ENCODE results near the gene CCDC71. TPM values are rescaled to one million over a fixed set of nuclear protein-coding genes. Genes with fewer than 3 reads are reported as not detected.

Gene CCDC71
- total RNA-seq, 6 donors from 2014 or later = 20.7 to 31.6 (median 26.0) TPM

- no peak for DNase-seq
- no peaks in the 10 kb centered on the region for H3K4me1 ChIP-seq
- WGBS, 2 donors = 78 to 87% methylated on average over 3 of the region's 3 CpGs
- TF ChIP-seq, protein P1, sequence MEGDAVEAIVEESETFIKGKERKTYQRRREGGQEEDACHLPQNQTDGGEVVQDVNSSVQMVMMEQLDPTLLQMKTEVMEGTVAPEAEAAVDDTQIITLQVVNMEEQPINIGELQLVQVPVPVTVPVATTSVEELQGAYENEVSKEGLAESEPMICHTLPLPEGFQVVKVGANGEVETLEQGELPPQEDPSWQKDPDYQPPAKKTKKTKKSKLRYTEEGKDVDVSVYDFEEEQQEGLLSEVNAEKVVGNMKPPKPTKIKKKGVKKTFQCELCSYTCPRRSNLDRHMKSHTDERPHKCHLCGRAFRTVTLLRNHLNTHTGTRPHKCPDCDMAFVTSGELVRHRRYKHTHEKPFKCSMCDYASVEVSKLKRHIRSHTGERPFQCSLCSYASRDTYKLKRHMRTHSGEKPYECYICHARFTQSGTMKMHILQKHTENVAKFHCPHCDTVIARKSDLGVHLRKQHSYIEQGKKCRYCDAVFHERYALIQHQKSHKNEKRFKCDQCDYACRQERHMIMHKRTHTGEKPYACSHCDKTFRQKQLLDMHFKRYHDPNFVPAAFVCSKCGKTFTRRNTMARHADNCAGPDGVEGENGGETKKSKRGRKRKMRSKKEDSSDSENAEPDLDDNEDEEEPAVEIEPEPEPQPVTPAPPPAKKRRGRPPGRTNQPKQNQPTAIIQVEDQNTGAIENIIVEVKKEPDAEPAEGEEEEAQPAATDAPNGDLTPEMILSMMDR (IDR thresholded peaks at IDR 0.05) = no peak
- TF ChIP-seq POLR2AphosphoS5 (IDR thresholded peaks at IDR 0.05) = no peak
- no peak for TF ChIP-seq EP300 (IDR thresholded peaks at IDR 0.05)
- H3K27ac ChIP-seq = no peak overlapping the region
- no peaks in the 10 kb centered on the region for H3K36me3 ChIP-seq
- H3K4me3 ChIP-seq = no peak overlapping the region
- no peak for ATAC-seq (ENCODE audit: low FRiP score in 2 of 2)
- H3K27me3 ChIP-seq = no peaks in the 10 kb centered on the region
- H3K9me3 ChIP-seq = no peaks in the 10 kb centered on the region
Measured at GRCh38 chr3:49153349-49153912, 12.7 kb downstream of the CCDC71 start.

- Histone ChIP-seq H3K4me1 (no peaks in the 10 kb centered on the region), H3K27me3 (no peaks in the 10 kb centered on the region), H3K9me3 (no peaks in the 10 kb centered on the region), H3K36me3 (no peaks in the 10 kb centered on the region), H3K4me3 (no peak overlapping the region), H3K27ac (no peak overlapping the region)
- no peak for DNase-seq
- ATAC-seq (ENCODE audit: low FRiP score in 2 of 2) = no peak
- WGBS, 2 donors = 87 to 100% methylated on average over 2 of the region's 2 CpGs
- TF ChIP-seq POLR2A (IDR thresholded peaks at IDR 0.05) = no peak
- TF ChIP-seq, protein P1 (IDR thresholded peaks at IDR 0.05) = no peak
- no peak for TF ChIP-seq EP300 (IDR thresholded peaks at IDR 0.05)
- TF ChIP-seq POLR2AphosphoS5 (IDR thresholded peaks at IDR 0.05) = no peak
Measured at GRCh38 chr3:49151610-49152009, 14.5 kb downstream of the CCDC71 start.

GRCh38 chr3:49148159-49148558 lies 18.0 kb downstream of the CCDC71 start:
- Histone ChIP-seq H3K4me1 (no peaks in the 10 kb centered on the region), H3K9me3 (no peaks in the 10 kb centered on the region), H3K4me3 (no peak overlapping the region), H3K36me3 (no peaks in the 10 kb centered on the region), H3K27ac (no peak overlapping the region), H3K27me3 (no peaks in the 10 kb centered on the region)
- ATAC-seq (ENCODE audit: low FRiP score in 2 of 2) (no peak), DNase-seq (no peak)
- WGBS, 2 donors = 71 to 74% methylated on average over 5 of the region's 5 CpGs
- TF ChIP-seq EP300 (IDR thresholded peaks at IDR 0.05) = no peak
- TF ChIP-seq POLR2A (IDR thresholded peaks at IDR 0.05) = no peak
- TF ChIP-seq POLR2AphosphoS5 (IDR thresholded peaks at IDR 0.05) = no peak
- TF ChIP-seq, protein P1 (IDR thresholded peaks at IDR 0.05) = no peak

DNA sequence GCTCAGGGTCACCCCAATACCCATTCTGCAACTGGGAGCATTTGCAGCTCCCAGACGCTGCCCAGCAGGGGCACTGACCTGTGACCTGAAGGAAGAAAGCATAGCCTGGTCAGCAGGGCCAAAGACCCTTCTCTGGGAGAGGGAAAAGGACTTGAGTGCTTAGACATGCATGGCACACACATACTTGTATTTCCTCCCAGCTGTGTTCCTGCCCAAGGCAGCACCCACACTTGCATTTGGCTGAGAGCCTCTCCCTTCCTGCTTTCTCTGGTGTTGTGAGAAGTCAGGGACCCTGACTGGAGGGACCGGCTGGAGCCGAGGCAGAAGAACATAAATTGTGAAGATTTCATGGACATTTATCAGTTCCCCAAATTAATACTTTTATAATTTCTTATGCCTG lies 26.1 kb downstream of the CCDC71 start:
- Histone ChIP-seq H3K4me3 (no peak overlapping the region), H3K9me3 (no peaks in the 10 kb centered on the region), H3K27me3 (no peaks in the 10 kb centered on the region), H3K36me3 (no peaks in the 10 kb centered on the region), H3K4me1 (no peaks in the 10 kb centered on the region), H3K27ac (no peak overlapping the region)
- ATAC-seq (ENCODE audit: low FRiP score in 2 of 2) (no peak), DNase-seq (no peak)
- 60 to 72% methylated on average over 3 of the region's 3 CpGs for WGBS, 2 donors
- no peak for TF ChIP-seq POLR2AphosphoS5 (IDR thresholded peaks at IDR 0.05)
- no peak for TF ChIP-seq EP300 (IDR thresholded peaks at IDR 0.05)
- TF ChIP-seq POLR2A (IDR thresholded peaks at IDR 0.05) = no peak
- TF ChIP-seq, protein P1 (IDR thresholded peaks at IDR 0.05) = no peak

DNA sequence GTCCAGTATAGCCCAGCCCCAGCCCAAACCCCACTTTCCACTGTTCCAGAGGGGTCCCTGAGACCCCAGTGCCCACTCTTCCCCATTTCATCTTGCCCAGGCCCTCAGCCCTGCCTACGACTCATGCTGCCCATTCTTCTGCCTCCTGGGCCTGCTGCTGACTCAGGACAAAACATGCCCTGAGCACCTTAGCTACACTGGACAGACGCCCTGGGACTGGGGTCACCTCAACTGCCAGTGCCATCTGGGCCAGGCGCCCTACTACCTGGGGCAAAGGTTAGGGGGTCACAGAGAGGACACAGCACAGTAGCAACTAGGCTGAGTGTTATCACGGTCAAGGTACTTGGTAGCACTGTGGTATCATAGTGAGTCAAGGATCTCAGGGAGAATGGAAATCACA lies 30.6 kb downstream of the CCDC71 start:
- Histone ChIP-seq H3K36me3 (peaks cover 0 to 6% (median 3%) of the 10 kb centered on the region in 4 donors), H3K9me3 (no peaks in the 10 kb centered on the region), H3K4me1 (peaks cover 13 to 32% (median 17%) of the 10 kb centered on the region in 4 donors), H3K27ac (no peak overlapping the region), H3K4me3 (no peak overlapping the region), H3K27me3 (no peaks in the 10 kb centered on the region)
- ATAC-seq (ENCODE audit: low FRiP score in 2 of 2) = no peak
- TF ChIP-seq, protein P1 (IDR thresholded peaks at IDR 0.05) = no peak
- TF ChIP-seq POLR2A (IDR thresholded peaks at IDR 0.05) = no peak
- no peak for TF ChIP-seq EP300 (IDR thresholded peaks at IDR 0.05)
- no peak for TF ChIP-seq POLR2AphosphoS5 (IDR thresholded peaks at IDR 0.05)
- no peak for DNase-seq
- 85 to 90% methylated on average over 4 of the region's 4 CpGs for WGBS, 2 donors
